HG03520 (cell line): ENCODE results near the gene UPK1B.
"Not testable (repeated sequence)": the region's sequence is repeated elsewhere in the genome, so short reads cannot be mapped to it uniquely, and the experiment has no call there.

Source experiments
- ATAC-seq: cut with Tn5 transposase; IDR thresholded peaks from one replicate; pipeline ENCODE4 v1.9.1; 2021; ENCODE audit warnings: mild to moderate bottlenecking, moderate library complexity; ENCODE audit not compliant: unreplicated experiment

UPK1B gene

DNA sequence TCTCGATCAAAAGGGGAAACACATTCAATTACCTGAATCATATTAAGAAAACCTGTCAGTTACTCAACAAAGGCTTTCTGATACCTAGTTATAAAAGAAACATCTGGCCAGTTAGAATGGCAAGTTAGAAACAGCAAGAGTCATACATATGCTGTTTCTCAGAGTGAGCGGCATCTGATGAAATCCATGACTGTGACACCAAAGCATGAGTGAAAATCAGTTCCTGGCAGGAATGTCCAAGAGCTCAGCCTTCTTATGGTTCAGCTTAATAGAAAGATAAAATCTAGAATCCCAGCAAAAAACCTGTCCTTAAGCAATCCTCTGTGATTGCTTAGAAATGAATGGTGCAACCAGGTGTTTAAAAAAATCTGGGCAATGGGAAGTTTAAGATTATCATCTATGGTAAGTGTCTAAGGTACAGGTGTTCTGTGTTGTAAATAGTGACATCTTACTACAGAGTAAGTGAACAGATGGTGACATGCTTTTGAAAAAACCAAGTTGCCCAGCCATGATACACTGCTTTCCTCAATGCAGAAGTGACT is 48.5 kb downstream of the UPK1B start:
- no peak for ATAC-seq

DNA sequence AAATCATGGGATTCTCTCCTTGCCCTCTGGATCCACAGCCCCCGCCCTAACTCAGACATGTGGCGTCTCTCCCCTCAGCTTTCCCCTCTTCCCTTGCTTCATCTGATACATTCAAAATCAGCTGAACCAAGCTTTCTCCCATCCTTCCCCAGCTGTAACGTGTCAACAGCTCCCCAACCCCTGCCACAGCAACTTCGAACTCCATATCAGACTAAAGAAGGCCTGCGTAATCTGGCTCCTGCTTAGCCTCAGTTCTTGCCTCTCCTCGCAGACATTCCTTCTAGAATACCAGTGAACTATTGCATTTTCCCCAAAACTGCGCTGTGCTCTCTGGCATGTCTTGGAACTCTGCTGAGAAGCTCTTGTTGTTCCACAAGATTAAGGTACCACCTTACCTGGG is 49.0 kb downstream of the UPK1B start:
- ATAC-seq = no peak

DNA sequence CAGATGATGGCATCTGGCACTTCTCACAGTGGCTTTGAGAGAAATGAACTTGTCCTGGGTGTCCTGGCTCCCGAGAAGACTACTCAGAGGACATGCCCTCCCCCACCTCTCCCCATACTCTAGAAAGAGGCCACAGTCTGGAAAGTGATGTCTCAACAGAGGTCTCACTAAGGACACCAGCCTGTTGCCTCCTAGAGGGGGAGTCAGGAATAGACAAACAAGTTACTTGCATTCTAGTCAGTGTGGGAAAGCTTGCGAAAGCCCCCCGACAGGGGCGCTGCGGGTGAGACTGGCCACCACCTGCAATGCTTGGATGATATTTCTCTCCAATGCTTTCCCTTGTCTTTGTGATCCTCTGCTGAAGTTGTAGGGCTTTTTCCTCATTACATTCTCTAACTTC is 50.1 kb downstream of the UPK1B start:
- ATAC-seq = no peak

DNA sequence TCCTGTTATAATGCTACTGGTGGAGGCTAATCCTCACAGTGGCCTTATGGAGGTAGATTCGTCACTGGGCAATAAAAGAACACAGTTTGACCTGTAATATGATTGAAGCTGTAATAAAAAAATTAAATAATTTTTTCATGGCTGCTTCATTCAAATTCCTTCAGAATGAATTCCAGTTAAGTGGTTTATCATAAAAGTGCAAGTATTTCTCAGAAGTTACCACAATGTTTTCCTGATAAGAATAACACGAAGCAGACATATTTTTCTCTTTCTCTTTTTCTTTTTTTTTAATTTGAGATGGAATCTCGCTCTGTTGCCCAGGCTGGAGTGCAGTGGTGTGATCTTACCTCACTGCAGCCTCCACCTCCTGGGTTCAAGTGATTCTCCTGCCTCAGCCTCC is 51.7 kb downstream of the UPK1B start:
- ATAC-seq = no peak

DNA sequence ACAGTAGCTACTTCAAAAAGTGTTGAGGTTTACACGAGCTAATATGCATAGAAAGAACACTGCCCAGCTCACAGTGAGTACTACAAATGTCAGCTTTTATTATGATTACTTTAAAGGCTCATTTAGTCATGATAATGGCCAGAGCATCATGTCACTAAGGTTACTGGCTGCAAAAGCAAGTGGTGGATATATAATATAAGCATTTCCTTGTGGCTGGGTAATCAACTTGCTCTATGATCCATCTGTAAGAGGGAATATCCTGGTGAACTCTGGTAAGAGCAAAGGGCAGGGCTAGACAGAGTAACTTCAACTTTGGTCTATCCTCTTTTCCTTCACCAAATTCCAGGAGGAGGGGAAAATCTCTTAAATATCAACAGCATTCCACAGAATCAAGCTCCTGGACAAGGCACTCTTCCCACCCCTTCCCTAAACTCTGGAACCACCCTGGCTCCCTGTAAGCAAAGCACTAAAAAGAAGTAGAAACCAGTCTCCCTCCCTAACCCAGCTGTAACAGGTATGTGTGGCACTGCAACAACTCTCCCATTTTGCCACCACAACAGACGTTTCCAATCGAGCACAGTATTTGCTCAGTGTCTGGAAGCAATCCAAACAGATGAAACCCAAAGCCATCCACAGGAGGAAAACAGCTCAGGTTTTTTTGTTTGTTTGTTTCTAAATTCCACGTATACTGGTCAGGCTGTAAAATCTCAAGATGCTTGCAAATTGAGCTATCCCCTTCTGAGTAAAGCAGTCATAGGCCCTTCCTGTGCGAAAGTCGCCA is 53.9 kb downstream of the UPK1B start:
- ATAC-seq = no peak

DNA sequence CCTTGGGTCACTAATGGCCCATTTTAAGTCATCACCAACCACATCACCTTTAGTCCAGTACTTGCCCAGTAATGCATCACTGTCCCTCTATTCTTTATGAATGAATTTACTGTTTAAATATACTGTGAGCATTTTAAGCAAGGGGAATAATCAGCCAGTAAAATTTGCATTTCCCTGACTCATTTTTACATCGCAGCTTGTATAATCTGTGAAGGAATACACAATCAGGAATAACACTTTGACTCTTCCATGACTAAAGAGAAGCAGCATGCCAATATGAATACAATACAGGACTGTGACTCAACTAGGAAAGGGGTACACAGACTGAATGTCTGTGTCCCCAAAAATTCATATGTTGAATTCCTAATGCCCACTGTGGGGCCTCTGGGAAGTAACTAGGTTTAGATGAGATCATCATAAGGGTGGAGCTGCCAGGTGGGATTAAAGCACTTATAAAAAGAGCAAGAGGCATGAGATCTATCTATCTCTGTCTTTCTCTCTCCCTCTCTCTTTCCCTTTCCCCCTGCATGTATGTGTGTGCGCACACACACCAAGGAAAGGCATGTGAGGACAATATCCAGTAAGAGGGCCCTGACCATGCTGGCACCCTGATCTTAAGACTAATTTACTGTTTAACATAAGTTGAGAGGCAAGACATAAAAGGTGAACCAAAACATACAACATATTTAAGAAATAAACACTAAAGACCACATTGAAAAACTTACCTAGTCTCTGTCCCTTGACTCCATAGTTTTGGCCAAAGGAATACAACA is 55.2 kb downstream of the UPK1B start:
- no peak for ATAC-seq

DNA sequence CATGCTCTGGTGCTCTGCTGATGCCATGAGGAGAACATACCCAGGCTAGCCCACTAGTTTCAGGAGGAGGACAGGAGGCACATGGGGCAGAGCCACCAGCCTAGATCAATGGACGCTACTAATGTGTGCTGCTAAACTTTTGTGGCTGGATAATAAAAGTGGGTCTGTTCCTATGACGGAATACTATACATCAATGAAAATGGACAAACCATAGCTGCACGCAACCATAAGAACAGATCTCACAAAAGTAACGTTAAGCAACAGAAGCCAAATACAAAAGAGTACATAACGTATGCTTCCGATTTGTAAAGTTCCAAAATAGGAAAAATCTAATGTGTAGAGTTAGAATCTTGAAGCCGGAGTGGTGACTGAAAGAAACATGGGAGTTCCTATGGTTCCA is 55.8 kb downstream of the UPK1B start:
- no peak for ATAC-seq

DNA sequence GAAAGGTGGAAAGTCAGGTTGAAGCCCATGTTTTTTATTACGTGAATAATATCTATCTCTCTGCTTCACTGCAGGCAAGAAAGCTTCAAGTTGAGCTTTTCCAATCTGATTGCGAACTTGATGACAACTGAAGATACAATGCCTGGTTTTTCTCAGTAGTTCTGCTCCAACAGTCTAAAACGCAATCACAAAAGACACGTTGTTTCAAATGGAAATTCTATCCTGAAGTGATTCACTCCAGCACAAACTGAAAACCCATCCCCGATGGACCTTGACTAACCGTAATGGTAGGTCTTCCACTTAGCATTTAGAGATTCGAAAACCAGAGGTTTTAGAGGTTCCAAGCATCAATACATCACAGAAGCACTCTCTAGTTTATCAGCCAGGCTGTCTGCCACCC is 56.7 kb downstream of the UPK1B start:
- ATAC-seq = no peak

DNA sequence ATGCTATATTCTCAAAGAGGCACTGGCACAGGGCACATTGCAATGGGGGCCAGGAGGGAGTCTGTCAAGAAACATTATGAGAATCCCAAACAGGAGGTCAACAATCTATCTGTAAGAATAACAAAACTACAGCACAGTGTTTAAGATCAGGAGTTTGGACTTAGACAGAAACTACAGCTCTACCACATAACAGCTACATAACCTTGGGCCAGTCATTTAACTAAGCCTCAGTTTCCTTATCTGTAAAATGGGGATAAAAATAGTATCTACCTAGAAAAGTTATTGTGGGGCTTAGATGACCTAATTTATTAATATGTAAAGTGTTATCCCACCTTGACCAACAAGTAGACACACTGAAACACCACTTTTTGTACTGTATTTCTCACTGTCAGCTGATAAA is 57.3 kb downstream of the UPK1B start:
- no peak for ATAC-seq

DNA sequence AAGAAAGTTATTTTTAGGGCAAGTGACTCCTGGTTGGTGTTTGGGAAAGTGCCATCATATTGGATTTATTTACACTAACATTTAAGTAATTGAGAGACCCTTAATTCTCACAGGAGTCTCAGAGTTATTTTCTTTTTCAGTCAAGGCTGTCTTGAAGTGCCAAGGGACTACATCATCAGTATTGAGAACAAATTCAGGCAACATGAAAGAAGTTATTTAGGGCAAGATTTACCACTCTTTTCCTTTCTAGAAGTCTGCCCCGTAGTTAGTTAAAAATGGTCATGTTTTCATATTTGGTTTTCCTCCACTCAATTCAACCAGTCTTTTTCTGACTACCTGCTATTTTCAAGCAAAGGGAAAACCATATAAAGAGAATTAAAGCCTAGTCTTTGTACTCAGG is 61.2 kb downstream of the UPK1B start:
- ATAC-seq = no peak

DNA sequence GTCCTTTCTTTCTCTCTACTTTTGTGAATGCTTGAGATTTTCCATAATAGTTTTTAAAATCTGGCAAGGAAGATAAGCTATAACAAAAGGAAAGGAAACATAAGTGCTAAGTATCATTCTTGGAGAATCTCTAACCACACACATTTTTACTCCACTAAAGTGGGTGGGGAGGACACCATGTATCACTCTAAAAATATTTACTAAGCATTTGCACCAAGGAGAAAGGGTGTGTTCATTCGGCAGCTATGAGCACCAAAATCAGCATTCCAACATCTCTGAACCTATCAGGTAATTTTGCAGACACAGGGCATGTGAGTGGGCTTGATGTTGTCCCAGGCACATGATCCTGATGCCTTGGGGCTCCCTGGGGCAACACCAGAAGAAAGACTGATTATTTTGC is 61.8 kb downstream of the UPK1B start:
- ATAC-seq = no peak

DNA sequence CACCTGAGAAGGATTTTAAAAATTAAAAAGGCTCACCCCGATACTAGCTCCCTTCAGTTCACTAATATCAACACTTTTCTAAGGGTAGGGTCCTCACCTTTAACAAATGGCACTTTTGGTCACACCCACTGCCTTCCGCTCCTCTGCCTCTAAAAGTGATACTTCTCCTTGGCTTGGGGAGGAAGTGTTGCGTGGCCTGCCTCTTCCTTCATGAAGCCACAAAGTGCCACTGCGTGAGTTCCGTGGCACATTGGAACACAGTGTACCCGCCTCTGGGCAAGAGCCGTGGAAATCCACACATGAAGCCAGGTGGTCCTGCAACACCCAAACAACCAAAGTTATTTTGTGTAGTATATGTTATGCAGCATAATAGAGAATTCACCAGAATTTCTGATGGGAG is 63.4 kb downstream of the UPK1B start:
- no peak for ATAC-seq

DNA sequence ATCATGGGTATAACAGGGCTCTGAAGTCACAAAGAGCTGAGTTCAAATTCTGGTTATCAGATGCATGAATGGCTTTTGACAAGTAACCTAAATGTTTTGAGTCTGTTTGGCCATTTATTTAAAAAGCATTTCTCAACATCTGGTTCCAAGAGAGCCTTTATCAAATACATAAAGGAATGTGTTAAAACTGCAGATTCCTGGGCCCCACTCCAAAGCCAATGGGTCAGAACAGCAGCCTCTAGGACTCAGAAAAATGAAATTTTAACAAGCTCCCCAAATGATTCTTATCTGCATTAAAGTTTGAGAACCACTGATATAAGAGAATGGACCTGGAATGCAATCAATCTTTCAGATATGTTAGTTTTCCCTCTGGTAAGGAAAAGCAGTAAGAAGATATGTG is 63.9 kb downstream of the UPK1B start:
- ATAC-seq = no peak

DNA sequence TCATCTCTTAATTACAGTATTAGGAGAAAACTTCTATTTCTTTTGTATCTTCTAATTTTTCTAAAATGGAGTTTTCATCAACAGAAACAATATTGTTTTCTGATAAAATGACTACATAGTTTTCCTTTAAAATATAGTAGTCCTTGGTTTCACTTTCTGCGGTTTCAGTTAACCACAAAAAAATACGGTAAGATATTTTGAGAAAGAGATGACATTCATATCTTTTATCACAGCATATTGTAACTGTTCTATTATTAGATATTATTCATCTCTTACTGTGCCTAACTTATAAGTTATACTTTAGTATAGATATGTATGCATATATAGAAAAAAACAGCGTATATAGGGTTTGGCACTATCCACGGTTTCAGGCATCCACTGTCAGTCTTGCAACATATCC is 65.0 kb downstream of the UPK1B start:
- no peak for ATAC-seq

DNA sequence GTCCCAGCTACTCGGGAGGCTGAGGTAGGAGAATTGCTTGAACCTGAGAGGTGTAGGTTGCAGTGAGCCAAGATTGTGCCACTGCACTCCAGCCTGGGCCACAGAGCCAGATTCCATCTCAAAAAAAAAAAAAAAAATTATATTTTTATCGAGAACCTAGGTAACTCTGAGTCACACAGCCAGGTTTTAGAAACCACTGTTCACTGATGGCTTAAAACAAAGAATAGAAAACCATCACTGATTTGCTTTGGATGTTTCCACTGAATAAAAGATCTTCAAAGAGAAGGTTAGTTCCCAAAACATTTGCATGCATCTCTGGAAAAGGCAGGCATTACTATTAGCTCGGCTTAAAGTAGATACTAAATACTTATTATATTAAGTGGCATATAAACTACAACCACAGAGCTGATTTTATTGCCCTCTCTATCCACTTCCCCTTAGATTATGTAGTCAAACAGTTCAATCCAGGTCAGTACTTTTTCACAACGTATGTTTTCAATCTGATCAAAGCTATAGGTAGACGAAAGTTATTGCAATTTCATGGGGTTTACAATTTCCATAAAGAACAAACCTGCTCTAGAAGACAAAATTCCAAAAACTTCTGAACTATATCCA is 65.9 kb downstream of the UPK1B start:
- no peak for ATAC-seq

DNA sequence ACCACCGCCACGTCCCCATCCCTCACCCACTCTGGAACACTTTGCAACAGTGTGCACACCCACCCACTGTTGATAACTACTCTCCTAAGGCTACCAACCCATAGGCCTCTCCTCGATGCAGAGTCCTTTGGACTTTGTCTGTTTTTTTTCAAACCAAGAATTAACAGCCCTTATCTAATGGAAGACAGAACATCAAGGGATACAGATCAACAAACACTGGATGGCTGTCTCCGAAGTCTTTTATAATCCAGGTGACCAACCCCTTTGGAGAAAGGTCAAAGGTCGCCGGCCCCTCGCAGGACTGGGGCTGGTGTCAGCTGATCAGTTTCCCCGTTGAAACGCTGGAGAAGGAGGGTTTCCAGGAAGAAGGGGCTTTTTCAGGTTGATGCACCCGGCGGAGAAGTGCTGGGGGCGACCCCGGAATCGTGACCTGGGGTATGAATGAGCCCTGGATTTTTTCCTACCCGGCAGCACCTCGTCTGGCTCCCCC is 66.7 kb downstream of the UPK1B start:
- ATAC-seq = peak; percentile 7

DNA sequence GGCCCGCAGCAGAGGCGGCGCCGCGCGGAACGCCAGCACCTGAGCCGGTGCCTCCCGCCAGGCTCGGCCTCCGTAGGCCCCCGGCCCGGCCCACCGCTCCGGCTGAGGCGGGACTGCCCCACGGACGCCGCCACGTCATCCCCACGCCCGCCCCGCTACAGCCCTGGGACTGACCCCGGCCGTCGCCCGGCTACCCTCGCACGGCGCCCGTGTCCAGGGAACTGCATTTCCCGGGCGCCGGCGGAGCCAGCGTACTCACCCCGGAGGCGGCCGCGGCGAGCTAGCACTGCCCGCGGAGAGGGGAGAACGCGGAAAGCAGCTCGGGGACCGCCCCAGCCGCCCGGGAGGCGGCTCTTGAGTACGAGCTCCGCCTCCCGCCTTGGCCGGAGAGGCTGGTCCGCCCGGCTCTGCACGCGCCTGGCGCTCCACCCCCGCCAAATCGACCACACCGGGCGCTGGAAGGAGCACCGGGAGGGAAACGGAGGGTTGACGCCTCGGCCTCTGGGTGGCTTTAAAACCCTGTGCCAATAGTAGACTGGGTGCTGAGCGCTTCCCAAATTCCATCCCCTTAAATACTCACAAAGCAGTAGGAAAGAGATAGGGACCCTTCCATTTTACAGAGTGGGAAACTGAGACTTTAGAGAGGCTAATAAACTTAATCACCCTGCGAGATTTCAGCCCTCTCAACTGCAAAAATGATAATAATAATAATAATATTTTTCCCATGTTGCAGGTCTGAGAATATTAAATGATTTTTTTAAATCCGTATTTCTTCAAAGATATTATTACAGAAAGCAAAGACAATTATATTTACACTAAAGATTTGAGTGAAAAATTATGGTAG is 67.4 kb downstream of the UPK1B start, which contains the start of gene B4GALT4:
Gene B4GALT4 (minus strand): TSS at position 288 of the 844 bp plus-strand sequence. CDS start 10,779 bp downstream, outside the sequence.
- ATAC-seq = peak; percentile 86

DNA sequence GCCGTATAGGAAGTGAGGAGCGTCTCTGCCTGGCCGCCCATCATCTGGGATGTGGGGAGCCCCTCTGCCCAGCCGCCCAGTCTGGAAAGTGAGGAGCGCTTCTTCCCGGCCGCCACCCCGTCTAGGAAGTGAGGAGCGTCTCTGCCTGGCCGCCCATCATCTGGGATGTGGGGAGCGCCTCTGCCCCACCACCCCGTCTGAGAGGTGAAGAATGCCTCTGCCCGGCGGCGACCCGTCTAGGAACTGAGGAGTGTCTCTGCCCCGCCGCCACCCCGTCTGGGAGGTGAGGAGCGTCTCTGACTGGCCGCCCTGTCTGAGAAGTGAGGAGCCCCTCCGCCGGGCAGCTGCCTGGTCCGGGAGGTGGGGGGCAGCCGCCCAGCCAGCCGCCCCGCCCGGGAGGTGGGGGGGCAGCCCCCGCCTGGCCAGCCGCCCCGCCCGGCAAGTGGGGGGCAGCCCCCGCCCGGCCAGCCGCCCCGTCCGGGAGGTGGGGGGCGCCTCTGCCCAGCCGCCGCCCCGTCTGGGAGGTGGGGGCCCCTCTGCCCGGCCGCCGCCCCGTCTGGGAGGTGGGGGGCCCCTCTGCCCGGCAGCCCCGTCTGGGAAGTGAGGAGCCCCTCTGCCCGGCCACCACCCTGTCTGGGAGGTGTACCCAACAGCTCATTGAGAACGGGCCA is 69.1 kb downstream of the UPK1B start:
- not testable (repeated sequence) for ATAC-seq

DNA sequence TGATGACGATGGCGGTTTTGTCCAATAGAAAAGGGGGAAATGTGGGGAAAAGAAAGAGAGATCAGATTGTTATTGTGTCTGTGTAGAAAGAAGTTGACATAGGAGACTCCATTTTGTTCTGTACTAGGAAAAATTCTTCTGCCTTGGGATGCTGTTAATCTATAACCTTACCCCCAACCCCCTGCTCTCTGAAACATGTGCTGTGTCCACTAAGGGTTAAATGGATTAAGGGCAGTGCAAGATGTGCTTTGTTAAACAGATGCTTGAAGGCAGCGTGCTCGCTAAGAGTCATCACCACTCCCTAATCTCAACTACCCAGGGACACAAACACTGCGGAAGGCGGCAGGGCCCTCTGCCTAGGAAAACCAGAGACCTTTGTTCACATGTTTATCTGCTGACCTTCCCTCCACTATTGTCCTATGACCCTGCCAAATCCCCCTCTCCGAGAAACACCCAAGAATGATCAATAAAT is 69.7 kb downstream of the UPK1B start:
- ATAC-seq = not testable (repeated sequence)

DNA sequence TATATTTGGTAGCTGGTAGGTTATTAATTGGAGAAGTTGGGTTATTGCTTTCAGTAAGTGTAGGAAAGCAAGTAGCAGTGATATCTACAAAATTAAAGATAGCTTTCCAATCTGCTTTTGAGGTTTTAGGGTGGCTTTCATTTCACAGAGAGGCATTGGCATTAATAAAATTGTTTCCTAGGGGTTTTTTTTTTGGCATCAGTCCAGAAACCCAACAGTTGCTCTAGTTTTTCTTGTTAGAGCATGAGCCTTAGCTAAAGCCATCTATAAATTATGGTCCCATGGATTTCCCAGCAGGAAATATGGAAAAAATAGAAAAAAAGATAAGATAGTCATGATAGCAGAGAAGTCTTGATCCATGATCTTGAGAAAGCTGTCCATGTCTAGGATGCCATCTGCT is 70.3 kb downstream of the UPK1B start:
- ATAC-seq = no peak
